Transverse colon (tissue), 4 donors: ENCODE results near the gene DCTN5.

Experiments used
- EP300 ChIP-seq: sonication (generic); formaldehyde crosslinking; IDR thresholded peaks from one replicate; pipeline ENCODE4 v1.6.1; 2017; ENCODE audit warnings: antibody characterized with exemption, low read depth
- POLR2A ChIP-seq: fragments of 450-650 bp; IDR thresholded peaks from one replicate; pipeline ENCODE4 v1.6.1; 2016; ENCODE audit warnings: antibody characterized with exemption, mild to moderate bottlenecking, moderate library complexity
- POLR2AphosphoS5 ChIP-seq, 3 donors: sonication (generic); formaldehyde crosslinking; IDR thresholded peaks; one replicate each; pipeline ENCODE4 v1.6.1; 2016; ENCODE audit warnings: antibody characterized with exemption in 3 of 3
- TF ChIP-seq, protein P1 (sequence below), 5 experiments: fragments of 200-600 bp in 3 of 5; fragments of 450-650 bp in 2 of 5; sonication (generic) in 3 of 5; IDR thresholded peaks; 1 replicate in 2 of 5; 2 replicates in 3 of 5; pipeline ENCODE4 v1.5.1; 2016 to 2017; ENCODE audit warnings: antibody characterized with exemption in 5 of 5, inconsistent platforms in 3 of 5, mild to moderate bottlenecking in 2 of 5, moderate library complexity in 1 of 5

DNA sequence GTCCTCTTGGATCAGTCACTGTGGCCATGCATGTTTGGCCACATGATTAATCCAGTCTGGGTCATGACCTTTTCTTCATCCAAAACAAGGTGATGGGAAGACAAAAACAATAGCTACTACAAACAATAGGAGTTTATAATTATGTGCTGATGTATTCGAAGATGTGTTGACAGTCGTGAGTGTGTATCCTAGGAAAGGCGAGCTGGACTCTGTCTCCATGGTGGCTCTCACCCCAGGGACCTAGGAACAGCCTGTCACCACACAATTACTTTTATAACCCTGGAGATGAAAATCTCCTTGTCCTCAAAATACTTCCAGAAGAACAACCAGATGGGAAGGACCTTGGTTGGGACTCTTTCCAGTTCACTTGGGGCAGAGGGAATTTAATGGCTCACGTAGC lies 27.6 kb downstream of the DCTN5 start:
- TF ChIP-seq, protein P1, sequence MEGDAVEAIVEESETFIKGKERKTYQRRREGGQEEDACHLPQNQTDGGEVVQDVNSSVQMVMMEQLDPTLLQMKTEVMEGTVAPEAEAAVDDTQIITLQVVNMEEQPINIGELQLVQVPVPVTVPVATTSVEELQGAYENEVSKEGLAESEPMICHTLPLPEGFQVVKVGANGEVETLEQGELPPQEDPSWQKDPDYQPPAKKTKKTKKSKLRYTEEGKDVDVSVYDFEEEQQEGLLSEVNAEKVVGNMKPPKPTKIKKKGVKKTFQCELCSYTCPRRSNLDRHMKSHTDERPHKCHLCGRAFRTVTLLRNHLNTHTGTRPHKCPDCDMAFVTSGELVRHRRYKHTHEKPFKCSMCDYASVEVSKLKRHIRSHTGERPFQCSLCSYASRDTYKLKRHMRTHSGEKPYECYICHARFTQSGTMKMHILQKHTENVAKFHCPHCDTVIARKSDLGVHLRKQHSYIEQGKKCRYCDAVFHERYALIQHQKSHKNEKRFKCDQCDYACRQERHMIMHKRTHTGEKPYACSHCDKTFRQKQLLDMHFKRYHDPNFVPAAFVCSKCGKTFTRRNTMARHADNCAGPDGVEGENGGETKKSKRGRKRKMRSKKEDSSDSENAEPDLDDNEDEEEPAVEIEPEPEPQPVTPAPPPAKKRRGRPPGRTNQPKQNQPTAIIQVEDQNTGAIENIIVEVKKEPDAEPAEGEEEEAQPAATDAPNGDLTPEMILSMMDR (IDR thresholded peaks at IDR 0.05): no peak
- no peak for TF ChIP-seq POLR2A
- TF ChIP-seq EP300: no peak
- TF ChIP-seq POLR2AphosphoS5 (IDR thresholded peaks at IDR 0.05): no peak
